M059J (cell line): ENCODE results near the gene AOPEP. TPM values are rescaled to one million over a fixed set of nuclear protein-coding genes. Genes with fewer than 3 reads are reported as not detected.
"Not testable (repeated sequence)": the region's sequence is repeated elsewhere in the genome, so short reads cannot be mapped to it uniquely, and the experiment has no call there.

Source experiments
- DNase-seq: peaks from one replicate; pipeline ENCODE4 v3.0.0-alpha.2; 2012; ENCODE audit warnings: low read depth
- total RNA-seq: library from RNA; depleted of rRNA; stranded (reverse); fragments of >200 nt; shearing (Covaris generic); gene quantifications from 2 replicates; pipeline ENCODE4 v1.2.3, GENCODE V29; 2014

The AOPEP gene
- total RNA-seq, 1 experiment from 2014 or later = 120 TPM

GRCh38 chr9:94952565-94953373 is 226.3 kb downstream of the AOPEP start:
- DNase-seq = no peak

- no peak for DNase-seq
These were observed 230.2 kb downstream of the AOPEP start for GRCh38 chr9:94956731-94957130.

- no peak for DNase-seq
These were observed 234.5 kb downstream of the AOPEP start for GRCh38 chr9:94960964-94961363.

- no peak for DNase-seq
These were observed 235.4 kb downstream of the AOPEP start for GRCh38 chr9:94961870-94962269.

GRCh38 chr9:94965631-94966030 is 239.1 kb downstream of the AOPEP start:
- DNase-seq = not testable (repeated sequence)

GRCh38 chr9:94966046-94966445 is 239.5 kb downstream of the AOPEP start:
- DNase-seq = not testable (repeated sequence)

- DNase-seq = no peak
These were observed 241.0 kb downstream of the AOPEP start for GRCh38 chr9:94967482-94967881.

GRCh38 chr9:94971378-94972131 is 245.1 kb downstream of the AOPEP start:
- no peak for DNase-seq

GRCh38 chr9:94973451-94973941 is 247.0 kb downstream of the AOPEP start:
- no peak for DNase-seq

- DNase-seq = no peak
These were observed 247.8 kb downstream of the AOPEP start for GRCh38 chr9:94974154-94974879.

- no peak for DNase-seq
These were observed 249.0 kb downstream of the AOPEP start for GRCh38 chr9:94975480-94975879.

- no peak for DNase-seq
These were observed 249.6 kb downstream of the AOPEP start for GRCh38 chr9:94976077-94976476.

GRCh38 chr9:94977416-94977815 is 250.9 kb downstream of the AOPEP start:
- no peak for DNase-seq

GRCh38 chr9:94979904-94980507 is 253.5 kb downstream of the AOPEP start:
- no peak for DNase-seq

- no peak for DNase-seq
These were observed 254.6 kb downstream of the AOPEP start for GRCh38 chr9:94980947-94981722.

- DNase-seq = no peak
These were observed 255.2 kb downstream of the AOPEP start for GRCh38 chr9:94981723-94982090.

GRCh38 chr9:94982211-94982610 is 255.7 kb downstream of the AOPEP start:
- DNase-seq = no peak

GRCh38 chr9:94983552-94983951 is 257.1 kb downstream of the AOPEP start:
- no peak for DNase-seq

- DNase-seq = no peak
These were observed 258.5 kb downstream of the AOPEP start for GRCh38 chr9:94984891-94985476.

GRCh38 chr9:94985649-94986048 is 259.1 kb downstream of the AOPEP start:
- no peak for DNase-seq

- DNase-seq = no peak
These were observed 261.2 kb downstream of the AOPEP start for GRCh38 chr9:94987731-94988130.
